H9 (cell line): ENCODE results near the gene TUT7. TPM values are rescaled to one million over a fixed set of nuclear protein-coding genes. Genes with fewer than 3 reads are reported as not detected.

ENCODE experiments used
- DNase-seq: peaks from one replicate; pipeline ENCODE4 v3.0.0-alpha.2; 2017
- H2AFZ ChIP-seq: one replicate; pipeline ENCODE4 v1.6.1; 2013; ENCODE audit warnings: mild to moderate bottlenecking, low read length, control low read depth, moderate library complexity
- H2AK5ac ChIP-seq: 2 replicates; pipeline ENCODE4 v1.6.1; 2013; ENCODE audit warnings: low read length, control low read depth, mixed read lengths; ENCODE audit not compliant: insufficient read length
- H2BK120ac ChIP-seq: one replicate; pipeline ENCODE4 v1.6.1; 2013; ENCODE audit warnings: low read depth, mild to moderate bottlenecking, low read length, control low read depth, inconsistent platforms; ENCODE audit not compliant: poor library complexity, severe bottlenecking
- H2BK12ac ChIP-seq: 2 replicates; pipeline ENCODE4 v1.6.1; 2013; ENCODE audit warnings: low read length, control low read depth, mixed read lengths, low read depth; ENCODE audit not compliant: insufficient read length
- H2BK15ac ChIP-seq: 2 replicates; pipeline ENCODE4 v1.6.1; 2013; ENCODE audit warnings: low read depth, low read length, control low read depth
- H2BK20ac ChIP-seq: one replicate; pipeline ENCODE4 v1.6.1; 2013; ENCODE audit warnings: low read depth, mild to moderate bottlenecking, low read length, control low read depth, inconsistent platforms; ENCODE audit not compliant: poor library complexity, severe bottlenecking
- H2BK5ac ChIP-seq: 2 replicates; pipeline ENCODE4 v1.6.1; 2013; ENCODE audit warnings: low read length, control low read depth, mixed read lengths; ENCODE audit not compliant: insufficient read length
- H3K14ac ChIP-seq: 2 replicates; pipeline ENCODE4 v1.6.1; 2013; ENCODE audit warnings: low read length, control low read depth; ENCODE audit not compliant: insufficient read depth
- H3K18ac ChIP-seq: 2 replicates; pipeline ENCODE4 v1.6.1; 2013; ENCODE audit warnings: low read depth, mild to moderate bottlenecking, mixed read lengths, low read length, control low read depth; ENCODE audit not compliant: insufficient read length
- H3K23ac ChIP-seq: 2 replicates; pipeline ENCODE4 v1.6.1; 2013; ENCODE audit warnings: low read length, control low read depth, mixed read lengths, low read depth; ENCODE audit not compliant: insufficient read length
- H3K23me2 ChIP-seq: 2 replicates; pipeline ENCODE4 v1.6.1; 2013; ENCODE audit warnings: low read depth, mild to moderate bottlenecking, mixed read lengths, low read length, control low read depth; ENCODE audit not compliant: insufficient read length, poor library complexity, severe bottlenecking
- H3K27ac ChIP-seq: 2 replicates; pipeline ENCODE4 v1.5.1; 2013; ENCODE audit warnings: low read length, control low read depth, mixed read lengths, low read depth; ENCODE audit not compliant: insufficient read length
- H3K27me3 ChIP-seq: 2 replicates; pipeline ENCODE4 v1.6.1; 2013; ENCODE audit warnings: low read length, control low read depth, inconsistent platforms; ENCODE audit not compliant: insufficient read depth
- H3K4ac ChIP-seq: 2 replicates; pipeline ENCODE4 v1.6.1; 2013; ENCODE audit warnings: low read depth, mild to moderate bottlenecking, control low read depth, inconsistent platforms, low read length, moderate library complexity
- H3K4me1 ChIP-seq: 2 replicates; pipeline ENCODE4 v1.6.1; 2013; ENCODE audit warnings: low read length, control low read depth, inconsistent platforms; ENCODE audit not compliant: insufficient read depth
- H3K4me2 ChIP-seq: 2 replicates; pipeline ENCODE4 v1.6.1; 2013; ENCODE audit warnings: low read length, control low read depth, mixed read lengths; ENCODE audit not compliant: insufficient read length, insufficient read depth
- H3K56ac ChIP-seq: 2 replicates; pipeline ENCODE4 v1.6.1; 2013; ENCODE audit warnings: low read depth, mild to moderate bottlenecking, mixed read lengths, low read length, control low read depth; ENCODE audit not compliant: insufficient read length
- H3K79me1 ChIP-seq: 2 replicates; pipeline ENCODE4 v1.6.1; 2013; ENCODE audit warnings: low read depth, mild to moderate bottlenecking, moderate library complexity, low read length, control low read depth, inconsistent platforms; ENCODE audit not compliant: insufficient read depth, poor library complexity, severe bottlenecking
- H3K79me2 ChIP-seq: 2 replicates; pipeline ENCODE4 v1.6.1; 2013; ENCODE audit warnings: low read length, control low read depth, inconsistent platforms; ENCODE audit not compliant: insufficient read depth
- H3K9ac ChIP-seq: 2 replicates; pipeline ENCODE4 v1.6.1; 2013; ENCODE audit warnings: low read length, control low read depth, mixed read lengths; ENCODE audit not compliant: insufficient read length; ENCODE audit errors: extremely low read depth
- H3K9me3 ChIP-seq: one replicate; pipeline ENCODE4 v1.6.1; 2013; ENCODE audit warnings: low read depth, low read length, inconsistent platforms; ENCODE audit not compliant: control insufficient read depth
- H3T11ph ChIP-seq: one replicate; pipeline ENCODE4 v1.6.1; 2013; ENCODE audit warnings: mild to moderate bottlenecking, low read length, control low read depth, inconsistent platforms
- H4K20me1 ChIP-seq: one replicate; pipeline ENCODE4 v1.6.1; 2013; ENCODE audit not compliant: control insufficient read depth, insufficient read length, insufficient read depth
- H4K5ac ChIP-seq: 2 replicates; pipeline ENCODE4 v1.6.1; 2013; ENCODE audit warnings: low read depth, mild to moderate bottlenecking, mixed read lengths, low read length, control low read depth; ENCODE audit not compliant: insufficient read length
- H4K8ac ChIP-seq: replicated peaks from 2 replicates; pipeline ENCODE4 v1.6.1; 2013; ENCODE audit warnings: low read length, control low read depth, mixed read lengths, low read depth; ENCODE audit not compliant: insufficient read length
- H4K91ac ChIP-seq: 2 replicates; pipeline ENCODE4 v1.6.1; 2013; ENCODE audit warnings: low read depth, mild to moderate bottlenecking, moderate library complexity, mixed read lengths, low read length, control low read depth; ENCODE audit not compliant: insufficient read length
- H3K27ac Mint-ChIP-seq, 3 experiments: 2 replicates in 2 of 3; 3 replicates in 1 of 3; pipeline ENCODE4 v1.8.0; 2020 to 2021; ENCODE audit warnings: mixed read lengths in 3 of 3, mild to moderate bottlenecking in 1 of 3, moderate library complexity in 1 of 3
- H3K27me3 Mint-ChIP-seq: 2 replicates; pipeline ENCODE4 v1.8.0; 2021; ENCODE audit warnings: low read depth, mild to moderate bottlenecking, moderate library complexity, mixed read lengths
- H3K36me3 Mint-ChIP-seq, 3 experiments: 2 replicates in 2 of 3; 3 replicates in 1 of 3; pipeline ENCODE4 v1.8.0; 2020 to 2021; ENCODE audit warnings: low read depth in 3 of 3, mixed read lengths in 3 of 3; ENCODE audit not compliant: insufficient read depth in 1 of 3
- H3K4me1 Mint-ChIP-seq, 2 experiments: 2 replicates each; pipeline ENCODE4 v1.8.0; 2020; ENCODE audit warnings: mixed read lengths in 2 of 2
- H3K4me3 Mint-ChIP-seq, 2 experiments: 2 replicates in 1 of 2; 3 replicates in 1 of 2; pipeline ENCODE4 v1.8.0; 2020 to 2021; ENCODE audit warnings: mild to moderate bottlenecking in 2 of 2, mixed read lengths in 2 of 2, moderate library complexity in 1 of 2
- H3K9me3 Mint-ChIP-seq, 2 experiments: 2 replicates in 1 of 2; 3 replicates in 1 of 2; pipeline ENCODE4 v1.8.0; 2020; ENCODE audit warnings: mild to moderate bottlenecking in 2 of 2, mixed read lengths in 2 of 2, moderate library complexity in 1 of 2
- WGBS: extraction: QIAGEN DNeasy Blood & Tissue Kit; methylation state at CpG from one replicate; pipeline ENCODE4 v1.1.7; 2013; ENCODE audit warnings: missing lambda C conversion rate, low lambda C conversion rate, mixed read lengths; ENCODE audit not compliant: insufficient read length; ENCODE audit errors: extremely low coverage; 5-methylcytosine and 5-hydroxymethylcytosine counted together
- total RNA-seq: library from RNA; stranded (reverse); gene quantifications from 2 replicates; pipeline ENCODE4 v1.2.1, GENCODE V29; 2021
- TF ChIP-seq, protein P1 (sequence below): fragments of 200-600 bp; sonication (generic); conservative IDR thresholded peaks from 3 replicates; pipeline ENCODE4 v1.8.0; 2021; ENCODE audit warnings: antibody characterized with exemption, mild to moderate bottlenecking

TUT7 gene
- total RNA-seq, 1 experiment from 2014 or later, result 23.1 TPM

DNA sequence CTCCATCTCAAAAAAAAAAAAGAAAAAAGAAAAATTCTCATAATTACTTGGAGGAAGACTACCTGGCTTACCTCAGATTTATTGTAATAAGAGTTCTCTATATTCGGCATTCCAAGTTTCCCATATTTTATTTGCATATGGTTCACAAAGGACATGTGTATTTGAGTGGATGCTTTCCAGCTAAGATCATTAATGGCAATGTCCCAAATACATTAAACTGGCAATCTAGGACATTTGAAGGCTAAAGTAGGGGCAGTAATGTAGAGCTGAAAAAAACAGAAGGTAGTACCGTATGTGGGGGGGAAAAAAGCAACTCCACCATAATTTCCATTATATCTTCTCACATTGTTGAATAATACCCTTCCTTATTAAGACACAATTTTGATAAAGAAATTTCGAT, 4.9 kb downstream of the TUT7 start:
- peaks cover 8% of the 10 kb centered on the region for H3K79me1 ChIP-seq
- no peak overlapping the region for H2BK120ac ChIP-seq
- H3K27ac ChIP-seq, result no peak overlapping the region
- H3K9me3 ChIP-seq, result no peaks in the 10 kb centered on the region
- no peak overlapping the region for H2AK5ac ChIP-seq
- H3K9ac ChIP-seq, result no peak overlapping the region
- H3K27me3 ChIP-seq, result no peaks in the 10 kb centered on the region
- H2BK20ac ChIP-seq, result no peak overlapping the region
- H4K5ac ChIP-seq, result no peak overlapping the region
- H3K79me2 ChIP-seq, result peaks cover 11% of the 10 kb centered on the region; the same call in 1 of the 2 replicates
- no peak overlapping the region for H3K4me2 ChIP-seq
- no peak for DNase-seq
- Mint-ChIP-seq H3K4me3 (no peak overlapping the region), H3K27me3 (no peaks in the 10 kb centered on the region), H3K27ac (no peak overlapping the region), H3K36me3 (peaks cover 4 to 40% (median 34%) of the 10 kb centered on the region in 3 experiments; a peak in 5 of 7 replicates), H3K4me1 (peaks cover 14 to 15% of the 10 kb centered on the region in 2 experiments), H3K9me3 (no peaks in the 10 kb centered on the region)
- peaks cover 3% of the 10 kb centered on the region; the same call in 1 of the 2 replicates for H3K4me1 ChIP-seq
- no peak overlapping the region for H3K18ac ChIP-seq
- no peaks in the 10 kb centered on the region for H4K20me1 ChIP-seq
- no peak overlapping the region for H4K91ac ChIP-seq
- H3K23me2 ChIP-seq, result no peaks in the 10 kb centered on the region
- no peak overlapping the region for H2BK15ac ChIP-seq
- H3K14ac ChIP-seq, result no peak overlapping the region
- no peak overlapping the region for H3K4ac ChIP-seq
- no peak overlapping the region for H2BK5ac ChIP-seq
- H4K8ac ChIP-seq, result no peak overlapping the region
- no peak overlapping the region for H2BK12ac ChIP-seq
- TF ChIP-seq, protein P1, sequence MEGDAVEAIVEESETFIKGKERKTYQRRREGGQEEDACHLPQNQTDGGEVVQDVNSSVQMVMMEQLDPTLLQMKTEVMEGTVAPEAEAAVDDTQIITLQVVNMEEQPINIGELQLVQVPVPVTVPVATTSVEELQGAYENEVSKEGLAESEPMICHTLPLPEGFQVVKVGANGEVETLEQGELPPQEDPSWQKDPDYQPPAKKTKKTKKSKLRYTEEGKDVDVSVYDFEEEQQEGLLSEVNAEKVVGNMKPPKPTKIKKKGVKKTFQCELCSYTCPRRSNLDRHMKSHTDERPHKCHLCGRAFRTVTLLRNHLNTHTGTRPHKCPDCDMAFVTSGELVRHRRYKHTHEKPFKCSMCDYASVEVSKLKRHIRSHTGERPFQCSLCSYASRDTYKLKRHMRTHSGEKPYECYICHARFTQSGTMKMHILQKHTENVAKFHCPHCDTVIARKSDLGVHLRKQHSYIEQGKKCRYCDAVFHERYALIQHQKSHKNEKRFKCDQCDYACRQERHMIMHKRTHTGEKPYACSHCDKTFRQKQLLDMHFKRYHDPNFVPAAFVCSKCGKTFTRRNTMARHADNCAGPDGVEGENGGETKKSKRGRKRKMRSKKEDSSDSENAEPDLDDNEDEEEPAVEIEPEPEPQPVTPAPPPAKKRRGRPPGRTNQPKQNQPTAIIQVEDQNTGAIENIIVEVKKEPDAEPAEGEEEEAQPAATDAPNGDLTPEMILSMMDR, result no peak
- no peak overlapping the region for H2AFZ ChIP-seq
- H3T11ph ChIP-seq, result no peak overlapping the region
- no peak overlapping the region for H3K56ac ChIP-seq
- H3K23ac ChIP-seq, result no peak overlapping the region
- no CpG with 5 or more reads among the region's 3 CpGs for WGBS
